Measurements from ENCODE around the gene FAM163A. TPM values are rescaled to one million over a fixed set of nuclear protein-coding genes. Genes with fewer than 3 reads are reported as not detected.
A peak's percentile ranks its signal among the peaks of the same experiment; 100 is the strongest.

FAM163A gene
- total and polyA plus RNA-seq, 9 of the 15 experiments (the other 6 are each of a cell fraction or from before 2014, with no cell fraction given): not detected

DNA sequence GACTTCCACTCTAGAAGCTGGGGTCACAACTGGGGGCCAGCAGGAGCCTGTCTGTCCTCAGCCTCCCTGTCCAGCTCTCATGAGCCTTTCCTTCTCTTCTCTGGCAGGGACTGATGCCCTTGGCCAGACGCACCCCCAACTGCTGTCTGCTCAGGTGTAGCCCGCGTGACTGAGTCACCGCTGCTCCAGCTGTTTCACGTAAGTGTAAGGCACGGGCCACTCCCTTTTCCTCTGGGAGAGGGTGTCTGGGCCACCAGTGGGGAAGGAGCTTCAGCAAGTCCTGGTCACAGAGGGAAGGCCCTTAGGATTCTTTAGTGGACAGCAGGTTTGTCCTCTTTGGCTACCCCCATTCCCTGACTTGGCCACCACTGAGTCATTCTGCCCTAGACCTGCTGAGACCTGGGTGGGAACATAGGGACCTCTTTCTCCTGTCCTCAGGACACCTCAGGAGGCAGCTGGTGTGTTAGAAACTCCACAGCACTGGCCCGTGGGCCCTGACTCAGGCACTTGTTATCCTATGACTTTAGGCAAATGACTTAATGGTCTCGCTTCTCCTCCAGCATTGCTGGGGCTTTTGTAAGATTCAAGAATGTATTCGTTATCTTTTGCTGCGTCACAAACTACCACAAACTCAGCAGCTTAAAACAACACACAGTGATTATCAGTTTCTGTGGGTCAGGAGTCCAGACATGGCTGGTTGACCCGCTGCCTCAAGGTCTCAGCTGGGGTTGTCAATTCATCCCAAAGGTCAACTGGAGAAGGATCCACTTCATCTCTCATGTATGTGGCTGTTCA lies 64.8 kb downstream of the FAM163A start (continued):
- TF ChIP-seq HCFC1 (IDR thresholded peaks at IDR 0.05; ENCODE audit: low read depth, low read length) (no peak), NUFIP1 (IDR thresholded peaks at IDR 0.05; ENCODE audit: partially characterized antibody) (no peak), ZNF24 (IDR thresholded peaks at IDR 0.05) (no peak), ZNF518B (CRISPR knock-in tag; IDR thresholded peaks at IDR 0.05) (no peak), RBM25 (IDR thresholded peaks at IDR 0.05; ENCODE audit: low read depth, low read length, severe bottlenecking) (no peak), ZNF143 (CRISPR knock-in tag; IDR thresholded peaks at IDR 0.05) (no peak), NR2F6 (CRISPR knock-in tag; IDR thresholded peaks at IDR 0.05) (no peak), SMAD2 (IDR thresholded peaks at IDR 0.05; ENCODE audit: low read depth, low read length) (no peak), ZHX1 (conservative IDR thresholded peaks at IDR 0.05; ENCODE audit: low read length) (no peak), EP300 (IDR thresholded peaks at IDR 0.05; ENCODE audit: low read length) (0 out of 2 replicates have a peak, but pooled peaks have one; percentile 28), ARNT (IDR thresholded peaks at IDR 0.05) (no peak), MAFK (IDR thresholded peaks at IDR 0.05; ENCODE audit: low read length) (peak; percentile 19; the same call in 1 of the 2 replicates), NCOA1 (IDR thresholded peaks at IDR 0.05; ENCODE audit: low read depth) (no peak), MYNN (IDR thresholded peaks at IDR 0.05) (no peak), MYNN (CRISPR knock-in tag; IDR thresholded peaks at IDR 0.05) (no peak), ZNF324 (CRISPR knock-in tag; IDR thresholded peaks at IDR 0.05) (no peak), RFX1 (IDR thresholded peaks at IDR 0.05) (no peak), BMI1 (IDR thresholded peaks at IDR 0.05; ENCODE audit: low read length) (no peak)
